Activated CD4-positive, alpha-beta memory T cell treated with anti-CD3 and anti-CD28 coated beads for 36 hours (primary cell): ENCODE results near the gene TIMP2. TPM values are rescaled to one million over a fixed set of nuclear protein-coding genes. Genes with fewer than 3 reads are reported as not detected.

ENCODE experiments used
- CTCF ChIA-PET: fragments of 350-600 bp; sonication (Branson Sonifier 250); formaldehyde crosslinking; loops from one replicate; lab custom pipeline; 2021; ENCODE audit warnings: antibody characterized with exemption, inconsistent platforms; lab: Charles Lee
- POLR2A ChIA-PET: fragments of 350-600 bp; sonication (Branson Sonifier 250); formaldehyde crosslinking; loops from one replicate; lab custom pipeline; 2021; ENCODE audit warnings: antibody characterized with exemption; lab: Charles Lee
- DNase-seq: peaks from one replicate; pipeline ENCODE4 v3.0.0-alpha.2; 2020
- H3K27ac Mint-ChIP-seq: one replicate; pipeline ENCODE4 v1.8.0; 2021; ENCODE audit warnings: mixed read lengths
- H3K27me3 Mint-ChIP-seq: one replicate; pipeline ENCODE4 v1.8.0; 2021; ENCODE audit warnings: mixed read lengths
- H3K36me3 Mint-ChIP-seq: one replicate; pipeline ENCODE4 v1.8.0; 2021; ENCODE audit warnings: mixed read lengths
- H3K4me1 Mint-ChIP-seq: one replicate; pipeline ENCODE4 v1.8.0; 2021; ENCODE audit warnings: low read depth, mixed read lengths
- H3K4me3 Mint-ChIP-seq: one replicate; pipeline ENCODE4 v1.8.0; 2021; ENCODE audit warnings: mild to moderate bottlenecking, mixed read lengths
- H3K9me3 Mint-ChIP-seq: one replicate; pipeline ENCODE4 v1.8.0; 2021; ENCODE audit warnings: mixed read lengths
- intact Hi-C: fragments of 100-400 bp; cut with micrococcal nuclease; formaldehyde crosslinking; loops from one replicate; pipeline ENCODE4 v1.15.1; 2023
- total RNA-seq, 2 experiments: library from RNA; stranded (reverse); gene quantifications; one replicate each; pipeline ENCODE4 v1.2.3, GENCODE V29; 2021

The TIMP2 gene
- total RNA-seq, 2 experiments from 2014 or later = 1.1 TPM

DNA sequence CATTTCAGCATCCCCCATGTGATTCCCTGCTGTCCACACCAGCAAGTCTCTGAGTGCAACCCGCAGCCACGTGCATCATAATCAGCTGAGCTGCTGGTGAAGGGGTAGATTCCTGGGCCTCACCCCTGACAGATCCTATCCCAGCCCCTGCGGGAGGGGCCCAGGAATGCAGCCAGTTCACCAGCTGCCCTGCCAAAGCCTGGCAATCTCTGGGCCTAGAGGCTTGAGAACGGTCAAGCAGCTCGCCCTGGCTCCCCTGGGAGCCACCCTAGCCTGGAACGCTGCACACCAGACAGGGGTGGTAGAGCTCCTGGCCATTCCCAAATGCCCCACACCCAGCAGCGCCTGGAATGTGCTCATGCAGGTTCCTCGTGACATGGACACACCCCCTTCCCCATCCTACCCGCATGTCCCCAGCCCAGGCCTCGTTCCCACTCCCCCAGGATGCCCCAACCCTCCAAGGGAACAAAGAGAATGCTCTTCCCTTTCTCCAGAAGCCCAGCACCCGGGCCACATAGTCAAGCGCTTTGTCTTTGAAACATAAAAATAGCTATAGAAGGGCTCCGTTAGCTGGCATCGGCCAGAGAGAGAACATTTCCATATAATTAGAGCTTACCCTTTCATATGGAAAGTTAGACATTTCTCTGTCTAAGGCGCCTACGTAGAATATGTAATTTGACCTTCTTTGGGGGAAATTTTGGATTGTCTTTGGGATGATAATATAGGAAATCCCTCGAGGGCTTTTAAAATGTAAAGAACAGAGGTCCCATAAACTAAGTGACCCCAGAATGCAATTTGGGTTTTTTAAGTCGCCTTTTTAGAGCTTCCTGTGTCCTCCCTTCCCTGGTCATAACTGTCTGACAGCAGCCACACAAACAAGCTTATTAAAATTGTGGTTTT, 25.6 kb downstream of the TIMP2 start:
- ChIA-PET POLR2A (no interaction called here), CTCF (interaction anchor here (0.9 to 2.8 kb wide), 2 partner anchors 34 to 56 kb away, joined by 3 to 10 read pairs; no protein-coding TSS in a partner anchor)
- no peak for DNase-seq
- Mint-ChIP-seq H3K27me3 (no peaks in the 10 kb centered on the region), H3K9me3 (no peaks in the 10 kb centered on the region), H3K4me3 (no peak overlapping the region), H3K36me3 (no peaks in the 10 kb centered on the region), H3K27ac (no peak overlapping the region), H3K4me1 (peaks cover 12% of the 10 kb centered on the region)
- intact Hi-C loops = no loop called here

DNA sequence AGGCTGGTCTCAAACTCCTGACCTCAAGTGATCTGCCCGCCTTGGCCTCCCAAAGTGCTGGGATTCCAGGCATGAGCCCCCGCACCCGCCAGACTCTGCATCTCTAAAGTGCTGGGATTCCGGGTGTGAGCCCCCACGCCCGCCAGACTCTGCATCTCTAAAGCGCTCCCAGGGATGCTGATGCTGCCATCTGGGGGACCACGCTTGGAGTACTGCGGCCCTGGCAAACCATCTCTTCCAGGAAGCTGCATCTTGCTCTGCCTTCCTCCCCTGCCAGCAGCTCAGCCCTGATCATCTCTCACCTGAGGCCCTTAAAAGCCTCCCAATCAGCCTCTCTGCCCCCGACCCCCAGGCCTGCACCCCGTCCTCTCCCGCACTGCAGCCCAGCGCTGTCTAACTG, 26.2 kb downstream of the TIMP2 start:
- Mint-ChIP-seq H3K4me1 (peaks cover 12% of the 10 kb centered on the region), H3K27me3 (no peaks in the 10 kb centered on the region), H3K9me3 (no peaks in the 10 kb centered on the region), H3K4me3 (no peak overlapping the region), H3K36me3 (no peaks in the 10 kb centered on the region), H3K27ac (no peak overlapping the region)
- POLR2A ChIA-PET = no interaction called here
- CTCF ChIA-PET = interaction anchor here (0.9 to 2.8 kb wide), 2 partner anchors 33 to 56 kb away, joined by 3 to 10 read pairs; no protein-coding TSS in a partner anchor
- intact Hi-C loops = no loop called here
- DNase-seq = no peak

DNA sequence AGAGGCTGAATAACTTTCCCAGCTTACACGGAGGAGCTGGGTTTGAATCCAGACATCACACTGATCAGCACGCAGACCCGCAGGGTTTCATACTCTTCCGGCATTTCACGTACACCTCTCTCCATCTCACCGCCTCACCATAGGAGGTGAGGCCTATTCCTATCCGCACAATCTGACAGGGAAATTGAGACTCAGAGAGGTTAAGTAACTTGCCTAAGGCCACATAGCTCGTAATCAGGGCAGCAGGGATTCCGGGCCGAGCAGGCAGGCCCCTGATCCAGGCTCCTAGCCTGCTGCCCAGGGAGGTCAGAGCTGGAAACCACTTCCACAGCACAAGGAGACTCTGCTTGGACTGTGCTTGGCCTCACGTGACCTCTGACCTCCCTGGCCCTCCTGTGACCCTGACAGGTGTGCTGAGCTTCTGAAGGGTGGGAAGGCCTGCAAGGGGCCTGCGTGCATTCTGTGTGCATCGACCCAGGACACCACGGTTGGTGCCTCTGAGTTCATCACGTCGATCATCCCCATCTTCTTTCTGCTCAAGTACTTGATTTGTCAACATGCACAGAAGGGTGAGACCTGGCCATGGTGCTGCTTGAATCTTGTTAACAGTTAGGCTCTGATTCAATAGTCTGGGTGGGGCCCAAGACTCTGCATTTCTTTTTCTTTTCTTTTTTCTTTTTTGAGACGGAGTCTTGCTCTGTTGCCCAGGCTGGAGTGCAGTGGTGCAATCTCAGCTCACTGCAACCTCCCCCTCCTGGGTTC, 26.9 kb downstream of the TIMP2 start:
- POLR2A ChIA-PET = no interaction called here
- no peaks in the 10 kb centered on the region for H3K9me3 Mint-ChIP-seq
- H3K27ac Mint-ChIP-seq = no peak overlapping the region
- no peak for DNase-seq
- H3K36me3 Mint-ChIP-seq = no peaks in the 10 kb centered on the region
- no peaks in the 10 kb centered on the region for H3K27me3 Mint-ChIP-seq
- H3K4me1 Mint-ChIP-seq = peaks cover 5% of the 10 kb centered on the region
- H3K4me3 Mint-ChIP-seq = no peak overlapping the region
- intact Hi-C loops = no loop called here
- CTCF ChIA-PET = no interaction called here

DNA sequence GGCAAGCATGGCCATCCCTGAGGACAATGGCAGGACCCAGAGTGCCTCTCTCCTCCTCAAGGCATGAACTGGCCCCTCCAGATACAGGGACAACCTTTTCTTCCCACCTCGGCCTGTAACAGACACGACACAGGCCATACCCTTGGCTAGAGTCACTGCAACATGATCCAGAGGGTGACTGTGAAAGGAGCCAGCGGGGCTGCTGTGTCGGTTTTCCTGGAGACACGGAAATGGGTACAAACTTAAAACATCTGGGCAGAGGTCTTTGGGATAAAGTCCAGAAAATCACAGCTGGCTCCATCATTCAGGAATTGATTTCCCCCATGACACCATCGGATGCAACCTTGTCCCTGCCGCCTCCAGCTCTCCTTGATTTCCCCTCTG, 27.5 kb downstream of the TIMP2 start:
- CTCF ChIA-PET = no interaction called here
- Mint-ChIP-seq H3K4me3 (no peak overlapping the region), H3K27ac (no peak overlapping the region), H3K36me3 (no peaks in the 10 kb centered on the region), H3K9me3 (no peaks in the 10 kb centered on the region), H3K4me1 (no peaks in the 10 kb centered on the region), H3K27me3 (no peaks in the 10 kb centered on the region)
- POLR2A ChIA-PET = no interaction called here
- DNase-seq = no peak
- intact Hi-C loops = no loop called here

DNA sequence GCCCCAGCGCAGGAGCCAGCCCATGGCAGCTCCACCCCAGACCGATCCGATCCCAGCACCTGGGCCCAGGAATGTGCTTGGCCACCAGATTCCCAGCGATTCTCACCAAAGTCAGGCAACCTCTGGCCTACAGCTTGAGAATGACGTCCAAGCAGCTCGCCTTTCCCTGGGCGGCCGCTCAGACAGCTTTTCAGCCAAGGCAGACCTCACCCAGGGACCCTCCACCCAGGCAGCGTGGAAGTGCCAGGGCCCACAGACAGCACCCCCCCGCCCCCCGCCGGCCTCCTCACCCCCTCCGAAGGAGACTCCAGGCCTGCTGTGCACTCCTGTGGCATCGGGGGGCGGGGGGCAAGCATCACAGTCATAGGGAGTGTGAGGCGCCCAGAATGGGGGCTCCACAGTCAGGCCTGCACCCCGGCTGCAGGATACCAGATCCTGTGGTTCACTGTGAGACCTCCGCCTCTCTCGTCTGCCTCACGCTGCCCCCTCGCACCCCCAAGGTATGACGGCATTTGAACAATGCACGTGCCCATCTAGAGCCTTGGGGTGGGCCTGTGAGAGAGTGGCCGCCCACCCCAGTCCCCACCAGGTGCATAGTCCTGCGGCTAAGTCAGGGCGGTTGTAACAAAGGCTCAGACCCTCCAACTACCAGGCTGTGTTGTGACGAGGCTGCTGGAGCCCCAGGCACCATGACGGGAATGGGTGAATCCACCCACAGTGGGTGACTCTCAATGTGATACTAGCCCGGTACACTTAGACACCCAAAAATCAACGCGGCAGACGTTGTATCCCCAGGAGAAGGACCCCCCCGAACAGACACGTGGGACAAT, 28.1 kb downstream of the TIMP2 start:
- no peak overlapping the region for H3K27ac Mint-ChIP-seq
- no peaks in the 10 kb centered on the region for H3K36me3 Mint-ChIP-seq
- no peaks in the 10 kb centered on the region for H3K9me3 Mint-ChIP-seq
- no peak overlapping the region for H3K4me3 Mint-ChIP-seq
- peaks cover under 1% of the 10 kb centered on the region for H3K4me1 Mint-ChIP-seq
- H3K27me3 Mint-ChIP-seq = no peaks in the 10 kb centered on the region
- no peak for DNase-seq
- intact Hi-C loops = no loop called here
- CTCF ChIA-PET = no interaction called here
- POLR2A ChIA-PET = no interaction called here

DNA sequence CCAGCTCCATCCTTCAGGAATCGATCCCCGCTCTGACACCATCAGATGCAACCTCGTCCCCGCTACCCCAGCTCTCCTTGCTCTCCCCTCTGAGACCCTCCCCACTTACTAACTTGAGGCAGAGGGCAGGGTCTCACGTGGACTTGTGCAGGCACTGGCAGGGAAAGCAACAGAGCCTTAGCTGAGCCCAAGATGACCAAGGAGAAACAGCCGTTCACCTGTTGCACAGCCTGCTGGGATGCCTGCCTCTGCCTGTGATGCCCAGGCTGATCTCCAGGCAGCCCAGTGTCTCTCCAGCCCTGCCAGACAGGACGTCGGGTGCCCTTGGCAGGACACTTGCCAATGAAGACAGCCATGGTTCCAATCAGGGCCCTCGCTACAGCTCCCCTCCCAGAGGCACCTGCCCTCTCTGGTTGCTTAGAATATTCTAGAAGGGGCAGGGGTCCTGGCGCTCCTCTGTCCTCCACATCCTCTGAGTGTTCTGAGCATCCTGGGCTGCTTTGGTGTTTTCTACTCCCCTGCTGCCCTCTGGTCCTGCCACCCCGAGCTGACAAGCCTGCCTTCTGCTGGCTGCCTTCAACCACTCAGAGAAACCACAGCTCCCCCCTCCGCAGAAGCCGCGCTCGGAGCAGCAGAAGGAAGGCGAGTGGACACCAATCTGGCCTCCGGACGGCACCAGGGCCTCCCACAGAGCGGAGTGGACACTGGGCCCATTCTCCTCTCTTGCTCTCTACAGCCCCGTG, 28.9 kb downstream of the TIMP2 start:
- CTCF ChIA-PET = no interaction called here
- POLR2A ChIA-PET = no interaction called here
- H3K36me3 Mint-ChIP-seq = no peaks in the 10 kb centered on the region

DNA sequence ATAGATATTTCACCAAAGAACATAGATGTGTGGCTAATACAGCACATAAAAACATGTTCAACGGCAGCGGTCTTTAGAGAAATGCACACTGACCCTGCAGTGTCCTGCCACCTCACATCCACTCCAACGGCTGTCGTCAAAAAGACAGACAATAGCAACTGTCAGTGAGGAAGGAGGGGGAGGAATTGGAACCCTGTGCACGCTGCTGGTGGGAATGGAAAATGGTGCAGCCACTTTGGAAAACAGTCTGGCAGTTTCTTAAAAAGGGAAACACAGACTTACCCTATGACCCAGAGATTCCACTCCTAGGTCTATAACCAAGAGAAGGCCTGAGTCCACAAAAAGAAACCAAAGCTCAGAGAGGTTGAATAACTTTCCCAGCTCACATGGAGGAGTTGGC, 29.9 kb downstream of the TIMP2 start:
- Mint-ChIP-seq H3K27me3 (no peaks in the 10 kb centered on the region), H3K36me3 (no peaks in the 10 kb centered on the region), H3K4me3 (no peak overlapping the region), H3K4me1 (peaks cover 16% of the 10 kb centered on the region), H3K9me3 (no peaks in the 10 kb centered on the region), H3K27ac (no peak overlapping the region)
- ChIA-PET POLR2A (no interaction called here), CTCF (no interaction called here)
- DNase-seq = no peak
- intact Hi-C loops = no loop called here

More for the DNA sequence above, 28.9 kb downstream of the TIMP2 start:
- H3K27me3 Mint-ChIP-seq = no peaks in the 10 kb centered on the region
- H3K4me3 Mint-ChIP-seq = no peak overlapping the region
- intact Hi-C loops = no loop called here
- peaks cover 8% of the 10 kb centered on the region for H3K4me1 Mint-ChIP-seq
- H3K9me3 Mint-ChIP-seq = no peaks in the 10 kb centered on the region
- DNase-seq = no peak
- no peak overlapping the region for H3K27ac Mint-ChIP-seq

DNA sequence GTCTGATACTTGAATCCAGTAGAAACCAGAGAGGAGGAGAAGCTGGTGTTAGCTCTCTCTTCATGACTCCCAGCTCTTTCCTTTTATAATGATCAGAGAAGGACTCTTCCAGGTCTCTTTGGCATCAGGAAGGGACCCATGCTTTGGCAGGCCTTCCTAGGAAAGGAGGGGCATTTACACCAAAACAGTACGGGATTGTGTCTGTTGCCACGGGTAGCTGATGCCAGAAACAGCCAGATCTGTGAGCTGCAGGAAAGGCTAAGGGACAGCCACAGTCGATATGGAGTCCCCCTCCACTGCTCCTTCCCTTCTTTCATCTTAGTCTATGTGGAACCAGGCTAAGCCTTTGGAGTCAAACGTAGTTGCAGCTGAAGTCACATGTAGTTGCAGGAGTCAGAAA, 31.5 kb downstream of the TIMP2 start:
- no peaks in the 10 kb centered on the region for H3K36me3 Mint-ChIP-seq
- CTCF ChIA-PET = no interaction called here
- H3K27me3 Mint-ChIP-seq = peaks cover under 1% of the 10 kb centered on the region
- POLR2A ChIA-PET = no interaction called here
- intact Hi-C loops = no loop called here
- no peak overlapping the region for H3K27ac Mint-ChIP-seq
- no peak for DNase-seq
- no peaks in the 10 kb centered on the region for H3K9me3 Mint-ChIP-seq
- peaks cover 30% of the 10 kb centered on the region for H3K4me1 Mint-ChIP-seq
- no peak overlapping the region for H3K4me3 Mint-ChIP-seq

DNA sequence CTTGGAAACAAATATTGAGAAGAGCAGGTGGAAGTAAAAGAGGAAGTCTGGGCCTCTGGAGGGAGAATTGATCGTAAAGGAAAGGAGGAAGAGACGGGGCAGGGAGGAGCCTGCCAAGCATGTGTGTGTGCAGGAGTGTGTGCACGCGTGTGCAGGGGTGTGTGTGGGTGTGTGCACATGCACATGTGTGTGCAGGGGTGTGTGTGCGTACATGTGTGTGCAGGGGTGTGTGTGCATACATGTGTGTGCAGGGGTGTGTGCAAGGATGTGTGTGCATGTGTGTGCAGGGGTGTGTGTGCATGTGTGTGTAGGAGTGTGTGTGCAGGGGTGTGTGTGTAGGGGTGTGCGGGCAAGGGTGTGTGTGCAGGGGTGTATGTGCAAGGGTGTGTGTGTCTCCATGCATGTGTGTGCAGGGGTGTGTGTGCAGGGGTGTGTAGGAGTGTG, 32.2 kb downstream of the TIMP2 start:
- DNase-seq = no peak
- H3K27me3 Mint-ChIP-seq = peaks cover 3% of the 10 kb centered on the region
- H3K36me3 Mint-ChIP-seq = no peaks in the 10 kb centered on the region
- no peak overlapping the region for H3K27ac Mint-ChIP-seq
- H3K4me3 Mint-ChIP-seq = no peak overlapping the region
- ChIA-PET POLR2A (no interaction called here), CTCF (no interaction called here)
- no peaks in the 10 kb centered on the region for H3K9me3 Mint-ChIP-seq
- intact Hi-C loops = no loop called here
- peaks cover 31% of the 10 kb centered on the region for H3K4me1 Mint-ChIP-seq

DNA sequence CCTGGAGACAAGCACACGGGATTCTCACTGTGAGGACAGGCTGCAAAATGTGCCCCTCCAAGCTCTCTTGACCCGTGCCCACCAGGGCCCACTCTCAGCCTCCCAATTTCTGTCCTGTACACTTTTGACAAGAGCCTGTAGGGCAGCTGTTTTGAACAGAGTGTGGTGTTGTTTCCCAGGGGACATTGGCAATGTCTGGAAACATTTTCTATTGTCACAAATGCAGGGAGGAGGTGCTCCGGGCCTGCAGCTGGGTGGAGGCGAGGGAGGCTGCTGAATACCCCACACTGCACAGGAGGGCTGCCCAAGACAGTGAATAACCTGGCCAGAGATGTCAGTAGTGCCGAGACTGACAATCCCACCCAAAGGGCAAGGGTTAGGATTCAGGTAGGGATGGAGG, 32.7 kb downstream of the TIMP2 start:
- ChIA-PET POLR2A (no interaction called here), CTCF (no interaction called here)
- Mint-ChIP-seq H3K9me3 (no peaks in the 10 kb centered on the region), H3K27ac (no peak overlapping the region), H3K4me3 (no peak overlapping the region), H3K4me1 (peaks cover 31% of the 10 kb centered on the region), H3K27me3 (peaks cover 3% of the 10 kb centered on the region), H3K36me3 (no peaks in the 10 kb centered on the region)
- intact Hi-C loops = no loop called here
- DNase-seq = no peak

DNA sequence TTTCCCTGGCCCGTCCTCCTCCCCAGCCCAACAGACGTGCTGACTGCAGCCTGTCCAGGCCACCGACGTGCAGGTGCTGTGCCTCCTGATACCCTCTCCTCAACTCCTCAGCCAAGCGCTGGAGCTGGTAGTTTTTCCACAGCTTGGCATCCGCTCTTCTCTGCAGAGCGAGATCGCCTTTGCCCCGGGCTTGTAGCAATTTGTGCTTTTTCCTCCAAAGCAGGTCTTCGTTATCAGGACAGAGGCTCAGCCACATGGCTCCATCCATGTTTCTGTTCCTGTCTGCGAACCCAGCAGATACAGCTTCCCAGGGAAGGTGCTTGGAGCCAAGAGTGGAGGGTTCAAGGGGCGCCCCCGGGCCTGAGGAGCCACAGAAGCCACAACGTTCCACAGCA, 33.1 kb downstream of the TIMP2 start:
- Mint-ChIP-seq H3K27me3 (peaks cover 3% of the 10 kb centered on the region), H3K9me3 (no peaks in the 10 kb centered on the region), H3K4me1 (peaks cover 31% of the 10 kb centered on the region), H3K36me3 (no peaks in the 10 kb centered on the region), H3K27ac (no peak overlapping the region), H3K4me3 (no peak overlapping the region)
- POLR2A ChIA-PET = no interaction called here
- no peak for DNase-seq
- CTCF ChIA-PET = interaction anchor here (1.9 kb wide), 1 partner anchor 27 kb away, joined by 11 read pairs; no protein-coding TSS in a partner anchor
- intact Hi-C loops = no loop called here
